HepG2 (cell line): Measurements from ENCODE around the gene KIAA0930. TPM values are rescaled to one million over a fixed set of nuclear protein-coding genes. Genes with fewer than 3 reads are reported as not detected.

Experiments used
- CCDC6 ChIP-seq: sonication (generic); formaldehyde crosslinking; IDR thresholded peaks from 2 replicates; pipeline ENCODE4 v1.8.1; 2022; ENCODE audit warnings: mild to moderate bottlenecking, missing genetic modification reagents, moderate library complexity
- CHCHD3 ChIP-seq: sonication (generic); formaldehyde crosslinking; IDR thresholded peaks from 2 replicates; pipeline ENCODE4 v1.8.0; 2022; ENCODE audit warnings: mild to moderate bottlenecking, missing genetic modification reagents, moderate library complexity
- DNMT3B ChIP-seq: conservative IDR thresholded peaks from 2 replicates; pipeline ENCODE4 v1.6.1; 2016; ENCODE audit warnings: missing biosample characterization, control low read depth
- DPF2 ChIP-seq: sonication (generic); formaldehyde crosslinking; IDR thresholded peaks from 2 replicates; pipeline ENCODE4 v1.4.0; 2020; ENCODE audit warnings: mild to moderate bottlenecking, low read depth, missing genetic modification reagents, borderline replicate concordance
- ERF ChIP-seq: IDR thresholded peaks from 2 replicates; pipeline ENCODE4 v1.6.1; 2018; ENCODE audit warnings: missing biosample characterization, missing genetic modification reagents
- FOXP1 ChIP-seq, 2 experiments: fragments of 450-650 bp in 1 of 2; IDR thresholded peaks; 2 replicates each; pipeline ENCODE4 v1.6.1; 2017 to 2018; ENCODE audit warnings: antibody characterized with exemption in 1 of 2
- GLI4 ChIP-seq: sonication (generic); formaldehyde crosslinking; IDR thresholded peaks from 2 replicates; pipeline ENCODE4 v1.5.1; 2020; ENCODE audit warnings: missing genetic modification reagents, mild to moderate bottlenecking, moderate library complexity, borderline replicate concordance
- HMGXB3 ChIP-seq: sonication (generic); formaldehyde crosslinking; IDR thresholded peaks from 2 replicates; pipeline ENCODE4 v1.4.0; 2020; ENCODE audit warnings: missing genetic modification reagents, borderline replicate concordance
- HNRNPL ChIP-seq: fragments of 200-400 bp; formaldehyde crosslinking; IDR thresholded peaks from 2 replicates; pipeline ENCODE4 v1.6.1; 2017; ENCODE audit warnings: mild to moderate bottlenecking, low read depth, low read length
- KAT8 ChIP-seq: IDR thresholded peaks from 2 replicates; pipeline ENCODE4 v1.6.1; 2016; ENCODE audit warnings: missing genetic modification reagents, missing compliant biosample characterization
- MAFF ChIP-seq: IDR thresholded peaks from 2 replicates; pipeline ENCODE4 v1.6.1; 2011; ENCODE audit warnings: low read depth, low read length, improper control_type of control experiment
- NFE2L1 ChIP-seq: sonication (generic); formaldehyde crosslinking; IDR thresholded peaks from 2 replicates; pipeline ENCODE4 v1.4.0; 2020; ENCODE audit warnings: missing genetic modification reagents, mild to moderate bottlenecking, borderline replicate concordance
- TBX2 ChIP-seq: sonication (generic); formaldehyde crosslinking; IDR thresholded peaks from 2 replicates; pipeline ENCODE4 v1.5.0; 2020; ENCODE audit warnings: missing genetic modification reagents, mild to moderate bottlenecking, borderline replicate concordance
- XBP1 ChIP-seq: sonication (generic); formaldehyde crosslinking; IDR thresholded peaks from 2 replicates; pipeline ENCODE4 v1.5.0; 2020; ENCODE audit warnings: missing genetic modification reagents
- ZFYVE20 ChIP-seq: sonication (generic); formaldehyde crosslinking; IDR thresholded peaks from 2 replicates; pipeline ENCODE4 v1.8.0; 2023; ENCODE audit warnings: low read depth, mild to moderate bottlenecking, moderate library complexity, missing genetic modification reagents, borderline replicate concordance
- ZNF281 ChIP-seq: sonication (generic); formaldehyde crosslinking; IDR thresholded peaks from 2 replicates; pipeline ENCODE4 v1.4.0; 2020; ENCODE audit warnings: missing genetic modification reagents, borderline replicate concordance
- ZNF292 ChIP-seq: sonication (generic); formaldehyde crosslinking; IDR thresholded peaks from 2 replicates; pipeline ENCODE4 v1.8.1; 2022; ENCODE audit warnings: mild to moderate bottlenecking, low read depth, missing genetic modification reagents, borderline replicate concordance
- ZNF570 ChIP-seq: sonication (generic); formaldehyde crosslinking; IDR thresholded peaks from 2 replicates; pipeline ENCODE4 v1.4.0; 2020; ENCODE audit warnings: mild to moderate bottlenecking, missing genetic modification reagents, borderline replicate concordance
- ZNF672 ChIP-seq: sonication (generic); formaldehyde crosslinking; IDR thresholded peaks from 2 replicates; pipeline ENCODE4 v1.8.1; 2022; ENCODE audit warnings: missing genetic modification reagents
- ZNF724P ChIP-seq: sonication (generic); formaldehyde crosslinking; IDR thresholded peaks from 2 replicates; pipeline ENCODE4 v1.8.0; 2022; ENCODE audit warnings: missing genetic modification reagents, borderline replicate concordance
- ZSCAN12 ChIP-seq: sonication (generic); formaldehyde crosslinking; IDR thresholded peaks from 2 replicates; pipeline ENCODE4 v1.9.0; 2021; ENCODE audit warnings: mild to moderate bottlenecking, missing genetic modification reagents
- polyA plus RNA-seq, 8 experiments: library from polyadenylated mRNA; depleted of rRNA in 3 of 8; stranded (reverse) in 7 of 8; unstranded in 1 of 8; fragments of >200 nt; fragmentation: Illumina TruSeq in 4 of 8; extraction: Trizol in 4 of 8; gene quantifications; 2 replicates each; pipeline versions ENCODE4 v1.2.1 to v1.2.3, GENCODE V29; 2011 to 2016; ENCODE audit warnings: low read depth in 4 of 8, missing spikeins in 1 of 8, mixed read lengths in 1 of 8; ENCODE audit not compliant: insufficient read depth in 1 of 8
- total RNA-seq, 5 experiments: library from RNA; depleted of rRNA; stranded (reverse); fragments of >200 nt; fragmentation: Illumina TruSeq; extraction: Trizol; gene quantifications; 2 replicates each; pipeline ENCODE4 v1.2.3, GENCODE V29; 2016; ENCODE audit warnings: low read depth in 1 of 5
- TF ChIP-seq, protein P1 (sequence below): sonication (generic); formaldehyde crosslinking; IDR thresholded peaks from 2 replicates; pipeline ENCODE4 v1.5.0; 2020; ENCODE audit warnings: missing genetic modification reagents, mild to moderate bottlenecking, borderline replicate concordance

KIAA0930 gene
- total and polyA plus RNA-seq, 2 of the 13 experiments (the other 11 are each of a cell fraction or from before 2014, with no cell fraction given): 27.0 to 38.2 TPM

DNA sequence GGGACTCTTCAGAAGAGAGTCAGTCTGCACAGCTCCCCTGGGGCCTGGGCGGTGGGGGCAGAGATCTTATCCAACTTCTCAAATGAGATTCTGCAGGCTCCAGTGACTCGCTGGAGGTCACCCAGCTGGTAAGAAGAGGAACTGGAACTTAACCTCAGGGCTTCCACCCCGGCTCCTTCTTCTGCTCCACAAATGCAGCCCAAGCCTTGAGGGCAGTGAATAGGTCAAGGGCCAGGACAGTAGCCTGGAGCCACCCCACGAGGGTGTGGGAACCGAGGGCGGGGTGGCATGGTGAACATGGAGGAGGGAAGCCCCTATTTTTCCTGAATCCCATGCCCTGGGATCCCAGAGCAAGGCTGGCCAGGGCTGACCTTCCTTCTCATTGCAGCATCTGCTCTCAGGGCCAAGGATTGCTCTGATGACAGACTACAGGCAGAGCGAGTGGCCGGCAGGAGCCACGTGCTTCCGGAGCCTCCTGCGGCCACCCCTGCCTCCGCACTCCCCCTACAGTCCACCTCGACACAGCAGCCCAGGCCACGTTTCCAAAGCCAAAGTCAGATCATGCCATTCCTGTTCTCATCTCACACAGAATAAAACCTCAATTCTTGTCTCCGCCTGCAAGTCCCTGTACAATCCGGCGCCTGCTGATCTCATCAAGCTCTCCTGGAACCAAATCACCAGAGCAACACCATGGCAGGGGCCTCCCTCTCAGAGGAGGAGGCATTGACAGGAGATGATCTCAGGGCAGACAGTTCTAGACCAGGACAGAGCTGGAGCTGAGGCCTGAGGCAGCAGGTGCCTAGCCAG lies 23.0 kb upstream of the KIAA0930 start (continued):
- peak; percentile 50; the same call in 1 of the 2 replicates for TF ChIP-seq KAT8 (CRISPR knock-in tag)
- no peak for TF ChIP-seq ZNF570 (CRISPR knock-in tag)
- TF ChIP-seq, protein P1, sequence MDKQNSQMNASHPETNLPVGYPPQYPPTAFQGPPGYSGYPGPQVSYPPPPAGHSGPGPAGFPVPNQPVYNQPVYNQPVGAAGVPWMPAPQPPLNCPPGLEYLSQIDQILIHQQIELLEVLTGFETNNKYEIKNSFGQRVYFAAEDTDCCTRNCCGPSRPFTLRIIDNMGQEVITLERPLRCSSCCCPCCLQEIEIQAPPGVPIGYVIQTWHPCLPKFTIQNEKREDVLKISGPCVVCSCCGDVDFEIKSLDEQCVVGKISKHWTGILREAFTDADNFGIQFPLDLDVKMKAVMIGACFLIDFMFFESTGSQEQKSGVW (CRISPR knock-in tag): no peak
- no peak for TF ChIP-seq NFE2L1 (CRISPR knock-in tag)
- peak; percentile 71; the same call in 1 of the 2 replicates for TF ChIP-seq TBX2 (CRISPR knock-in tag)
- TF ChIP-seq ZSCAN12 (CRISPR knock-in tag): no peak
- no peak for TF ChIP-seq DNMT3B (CRISPR knock-in tag)
- no peak for TF ChIP-seq HNRNPL
- peak; percentile 16; the same call in 1 of the 2 replicates for TF ChIP-seq ZNF281 (CRISPR knock-in tag)
- peak; percentile 89 for TF ChIP-seq ZNF292
- TF ChIP-seq GLI4 (CRISPR knock-in tag): no peak
- no peak for TF ChIP-seq XBP1 (CRISPR knock-in tag)
- TF ChIP-seq ERF (CRISPR knock-in tag): peak; percentile 87
- TF ChIP-seq MAFF: no peak
- no peak; the same call in 1 of the 2 replicates for TF ChIP-seq HMGXB3
- no peak for TF ChIP-seq CHCHD3 (CRISPR knock-in tag)
- TF ChIP-seq FOXP1 (IDR thresholded peaks at IDR 0.05): no peak
- no peak for TF ChIP-seq FOXP1 (CRISPR knock-in tag; IDR thresholded peaks at IDR 0.05)
- no peak for TF ChIP-seq ZNF724P
- TF ChIP-seq DPF2 (CRISPR knock-in tag): no peak
- peak; percentile 43; the same call in 1 of the 2 replicates for TF ChIP-seq CCDC6 (CRISPR knock-in tag)
- no peak for TF ChIP-seq ZFYVE20
- TF ChIP-seq ZNF672 (CRISPR knock-in tag): no peak
